Measurements from ENCODE around the gene RFESD. TPM values are rescaled to one million over a fixed set of nuclear protein-coding genes. Genes with fewer than 3 reads are reported as not detected.

RFESD gene
- total RNA-seq, 4 donors from 2014 or later = 0.89 to 2.6 (median 1.8) TPM

DNA sequence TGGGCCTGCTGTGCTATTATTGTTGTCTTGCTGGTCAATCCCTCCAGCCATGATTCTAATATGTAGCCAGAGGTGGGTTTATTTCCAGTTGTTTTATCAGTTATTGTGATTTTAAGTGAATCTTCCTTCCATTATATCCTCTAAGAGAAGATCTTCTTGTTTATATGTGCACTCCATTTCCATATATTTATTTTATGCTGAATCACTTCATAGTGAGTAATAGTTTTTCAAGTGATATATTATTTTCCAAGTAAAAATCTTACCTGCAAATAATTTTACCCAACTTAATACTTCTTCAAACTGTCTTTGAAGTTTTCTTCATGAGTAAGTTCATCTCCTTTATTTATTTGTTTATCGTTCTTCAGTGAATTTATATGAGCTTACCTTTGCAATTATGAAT is 40.2 kb upstream of the RFESD start:
- Histone ChIP-seq H3K9me3 (no peaks in the 10 kb centered on the region), H3K4me1 (no peaks in the 10 kb centered on the region), H3K27me3 (no peaks in the 10 kb centered on the region), H3K27ac (no peak overlapping the region), H3K36me3 (peaks cover 3 to 20% of the 10 kb centered on the region in 2 donors), H3K4me3 (no peak overlapping the region)
- no peak for ATAC-seq
- TF ChIP-seq POLR2AphosphoS5 (IDR thresholded peaks at IDR 0.05) = no peak
- TF ChIP-seq POLR2A (IDR thresholded peaks at IDR 0.05) = no peak
- TF ChIP-seq EP300 (IDR thresholded peaks at IDR 0.05) = no peak
- TF ChIP-seq, protein P1, sequence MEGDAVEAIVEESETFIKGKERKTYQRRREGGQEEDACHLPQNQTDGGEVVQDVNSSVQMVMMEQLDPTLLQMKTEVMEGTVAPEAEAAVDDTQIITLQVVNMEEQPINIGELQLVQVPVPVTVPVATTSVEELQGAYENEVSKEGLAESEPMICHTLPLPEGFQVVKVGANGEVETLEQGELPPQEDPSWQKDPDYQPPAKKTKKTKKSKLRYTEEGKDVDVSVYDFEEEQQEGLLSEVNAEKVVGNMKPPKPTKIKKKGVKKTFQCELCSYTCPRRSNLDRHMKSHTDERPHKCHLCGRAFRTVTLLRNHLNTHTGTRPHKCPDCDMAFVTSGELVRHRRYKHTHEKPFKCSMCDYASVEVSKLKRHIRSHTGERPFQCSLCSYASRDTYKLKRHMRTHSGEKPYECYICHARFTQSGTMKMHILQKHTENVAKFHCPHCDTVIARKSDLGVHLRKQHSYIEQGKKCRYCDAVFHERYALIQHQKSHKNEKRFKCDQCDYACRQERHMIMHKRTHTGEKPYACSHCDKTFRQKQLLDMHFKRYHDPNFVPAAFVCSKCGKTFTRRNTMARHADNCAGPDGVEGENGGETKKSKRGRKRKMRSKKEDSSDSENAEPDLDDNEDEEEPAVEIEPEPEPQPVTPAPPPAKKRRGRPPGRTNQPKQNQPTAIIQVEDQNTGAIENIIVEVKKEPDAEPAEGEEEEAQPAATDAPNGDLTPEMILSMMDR (IDR thresholded peaks at IDR 0.05) = no peak
- 87 to 100% methylated on average over 1 of the region's 1 CpG for WGBS, 2 donors (ENCODE audit: low coverage in 1 of 2)

DNA sequence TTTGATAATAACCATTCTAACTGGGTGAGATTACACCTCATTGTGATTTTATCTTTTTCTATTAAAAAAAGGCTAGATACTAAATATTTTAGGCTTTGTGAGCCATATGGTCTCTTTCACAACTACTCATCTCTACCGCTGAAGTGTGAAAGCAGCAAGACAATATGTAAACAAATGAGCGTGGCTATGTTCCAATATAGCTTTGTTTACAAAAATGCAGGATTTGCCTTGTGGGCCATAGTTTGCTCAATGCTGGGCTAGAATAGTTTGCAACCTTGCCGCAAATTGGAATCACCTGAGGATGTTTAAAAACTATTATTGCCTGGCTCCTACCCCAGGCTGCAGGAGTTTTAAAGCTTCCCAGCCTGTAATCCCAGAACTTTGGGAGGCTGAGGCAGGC is 36.9 kb upstream of the RFESD start:
- TF ChIP-seq, protein P1 (IDR thresholded peaks at IDR 0.05) = no peak
- TF ChIP-seq POLR2AphosphoS5 (IDR thresholded peaks at IDR 0.05) = no peak
- TF ChIP-seq POLR2A (IDR thresholded peaks at IDR 0.05) = no peak
- ATAC-seq = no peak
- H3K4me3 ChIP-seq = no peak overlapping the region
- no peaks in the 10 kb centered on the region for H3K27me3 ChIP-seq
- H3K36me3 ChIP-seq = no peaks in the 10 kb centered on the region
- H3K4me1 ChIP-seq = no peaks in the 10 kb centered on the region
- no peak overlapping the region for H3K27ac ChIP-seq
- H3K9me3 ChIP-seq = peaks cover 0 to 15% (median 0%) of the 10 kb centered on the region in 3 donors
- WGBS, 2 donors (ENCODE audit: low coverage in 1 of 2) = 21 to 24% methylated on average over 2 to 3 of the region's 3 CpGs

DNA sequence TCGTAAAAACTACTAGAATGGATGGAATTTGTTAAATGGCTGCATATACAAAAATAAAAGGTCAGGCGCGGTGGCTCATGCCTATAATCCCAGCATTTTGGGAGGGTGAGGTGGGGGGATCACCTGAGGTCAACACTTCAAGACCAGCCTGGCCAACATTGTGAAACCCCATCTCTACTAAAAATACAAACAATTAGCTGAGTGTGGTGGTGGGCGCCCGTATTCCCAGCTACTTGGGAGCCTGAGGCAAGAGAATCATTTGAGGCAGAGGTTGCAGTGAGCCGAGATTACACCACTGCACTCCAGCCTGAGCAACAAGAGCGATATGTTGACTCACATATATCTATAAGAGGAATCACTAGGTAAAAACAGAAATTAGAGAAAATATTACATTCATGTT is 36.0 kb upstream of the RFESD start:
- 89 to 94% methylated on average over 1 to 7 of the region's 7 CpGs for WGBS, 2 donors (ENCODE audit: low coverage in 1 of 2)
- no peak for TF ChIP-seq POLR2AphosphoS5 (IDR thresholded peaks at IDR 0.05)
- peaks cover 0 to 15% (median 0%) of the 10 kb centered on the region in 3 donors for H3K9me3 ChIP-seq
- H3K4me3 ChIP-seq = no peak overlapping the region
- no peak for ATAC-seq
- H3K4me1 ChIP-seq = no peaks in the 10 kb centered on the region
- H3K27me3 ChIP-seq = no peaks in the 10 kb centered on the region
- H3K27ac ChIP-seq = no peak overlapping the region
- H3K36me3 ChIP-seq = no peaks in the 10 kb centered on the region

DNA sequence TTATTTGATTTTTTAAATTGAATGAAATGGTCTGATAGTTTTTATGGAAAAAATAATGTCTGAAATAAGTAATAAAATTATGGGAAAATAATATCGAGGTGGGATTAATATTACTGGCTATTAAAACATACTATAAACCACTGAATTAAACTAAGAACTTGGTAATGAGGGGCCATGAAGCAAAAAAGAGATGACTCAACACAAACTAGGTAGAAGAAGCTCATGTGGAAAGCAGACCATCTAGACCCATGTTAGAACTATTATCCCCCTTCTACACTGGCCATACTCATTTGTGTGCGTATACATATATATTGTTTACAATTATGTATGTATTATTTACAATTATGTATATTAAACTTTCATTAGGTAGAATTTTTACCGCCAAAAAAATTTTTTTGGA is 35.2 kb upstream of the RFESD start:
- no peaks in the 10 kb centered on the region for H3K27me3 ChIP-seq
- TF ChIP-seq POLR2AphosphoS5 (IDR thresholded peaks at IDR 0.05) (no peak), EP300 (IDR thresholded peaks at IDR 0.05) (no peak), POLR2A (IDR thresholded peaks at IDR 0.05) (no peak)
- TF ChIP-seq, protein P1 (IDR thresholded peaks at IDR 0.05) = no peak
- no peaks in the 10 kb centered on the region for H3K36me3 ChIP-seq
- H3K27ac ChIP-seq = no peak overlapping the region
- ATAC-seq = no peak
- peaks cover 0 to 15% (median 0%) of the 10 kb centered on the region in 3 donors for H3K9me3 ChIP-seq
- H3K4me1 ChIP-seq = no peaks in the 10 kb centered on the region
- H3K4me3 ChIP-seq = no peak overlapping the region
- 82 to 94% methylated on average over 3 of the region's 3 CpGs for WGBS, 2 donors (ENCODE audit: low coverage in 1 of 2)

- no peaks in the 10 kb centered on the region for H3K36me3 ChIP-seq
- H3K9me3 ChIP-seq = peaks cover 0 to 15% (median 0%) of the 10 kb centered on the region in 3 donors
- H3K4me1 ChIP-seq = no peaks in the 10 kb centered on the region
- ATAC-seq = no peak
- no peak overlapping the region for H3K4me3 ChIP-seq
- peaks cover 3% of the 10 kb centered on the region for H3K27me3 ChIP-seq
- H3K27ac ChIP-seq = no peak overlapping the region
- no peak for TF ChIP-seq EP300 (IDR thresholded peaks at IDR 0.05)
- TF ChIP-seq, protein P1 (IDR thresholded peaks at IDR 0.05) = no peak
- TF ChIP-seq POLR2A (IDR thresholded peaks at IDR 0.05) = no peak
- TF ChIP-seq POLR2AphosphoS5 (IDR thresholded peaks at IDR 0.05) = no peak
- whole genome bisulfite sequencing, 2 donors (ENCODE audit: low coverage in 1 of 2) = 78 to 89% methylated on average over 1 of the region's 1 CpG
Observed at GRCh38 chr5:95613514-95613913, 33.1 kb upstream of the RFESD start.
